ENCODE measurements around the gene MED31. TPM values are rescaled to one million over a fixed set of nuclear protein-coding genes. Genes with fewer than 3 reads are reported as not detected.

Gene MED31
- total and polyA plus RNA-seq, 2 of the 13 experiments (the other 11 are each of a cell fraction or from before 2014, with no cell fraction given): 19.0 to 20.9 TPM

GRCh38 chr17:6640536-6641246, 10.7 kb downstream of the MED31 start, which contains the start of the genes KIAA0753 and TXNDC17 (continued):
- TF ChIP-seq IKZF5 (CRISPR knock-in tag; IDR thresholded peaks at IDR 0.05): peak; percentile 84
- TF ChIP-seq ZNF747 (CRISPR knock-in tag; IDR thresholded peaks at IDR 0.05; ENCODE audit: borderline replicate concordance): no peak
- TF ChIP-seq, protein P1, sequence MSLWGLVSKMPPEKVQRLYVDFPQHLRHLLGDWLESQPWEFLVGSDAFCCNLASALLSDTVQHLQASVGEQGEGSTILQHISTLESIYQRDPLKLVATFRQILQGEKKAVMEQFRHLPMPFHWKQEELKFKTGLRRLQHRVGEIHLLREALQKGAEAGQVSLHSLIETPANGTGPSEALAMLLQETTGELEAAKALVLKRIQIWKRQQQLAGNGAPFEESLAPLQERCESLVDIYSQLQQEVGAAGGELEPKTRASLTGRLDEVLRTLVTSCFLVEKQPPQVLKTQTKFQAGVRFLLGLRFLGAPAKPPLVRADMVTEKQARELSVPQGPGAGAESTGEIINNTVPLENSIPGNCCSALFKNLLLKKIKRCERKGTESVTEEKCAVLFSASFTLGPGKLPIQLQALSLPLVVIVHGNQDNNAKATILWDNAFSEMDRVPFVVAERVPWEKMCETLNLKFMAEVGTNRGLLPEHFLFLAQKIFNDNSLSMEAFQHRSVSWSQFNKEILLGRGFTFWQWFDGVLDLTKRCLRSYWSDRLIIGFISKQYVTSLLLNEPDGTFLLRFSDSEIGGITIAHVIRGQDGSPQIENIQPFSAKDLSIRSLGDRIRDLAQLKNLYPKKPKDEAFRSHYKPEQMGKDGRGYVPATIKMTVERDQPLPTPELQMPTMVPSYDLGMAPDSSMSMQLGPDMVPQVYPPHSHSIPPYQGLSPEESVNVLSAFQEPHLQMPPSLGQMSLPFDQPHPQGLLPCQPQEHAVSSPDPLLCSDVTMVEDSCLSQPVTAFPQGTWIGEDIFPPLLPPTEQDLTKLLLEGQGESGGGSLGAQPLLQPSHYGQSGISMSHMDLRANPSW (CRISPR knock-in tag; IDR thresholded peaks at IDR 0.05; ENCODE audit: borderline replicate concordance): peak; percentile 66; the same call in 1 of the 2 replicates
- TF ChIP-seq CENPBD1 (CRISPR knock-in tag; IDR thresholded peaks at IDR 0.05; ENCODE audit: borderline replicate concordance, low read depth): no peak
- no peak for TF ChIP-seq ZNF629 (CRISPR knock-in tag; conservative IDR thresholded peaks at IDR 0.05)
- TF ChIP-seq, protein P2, sequence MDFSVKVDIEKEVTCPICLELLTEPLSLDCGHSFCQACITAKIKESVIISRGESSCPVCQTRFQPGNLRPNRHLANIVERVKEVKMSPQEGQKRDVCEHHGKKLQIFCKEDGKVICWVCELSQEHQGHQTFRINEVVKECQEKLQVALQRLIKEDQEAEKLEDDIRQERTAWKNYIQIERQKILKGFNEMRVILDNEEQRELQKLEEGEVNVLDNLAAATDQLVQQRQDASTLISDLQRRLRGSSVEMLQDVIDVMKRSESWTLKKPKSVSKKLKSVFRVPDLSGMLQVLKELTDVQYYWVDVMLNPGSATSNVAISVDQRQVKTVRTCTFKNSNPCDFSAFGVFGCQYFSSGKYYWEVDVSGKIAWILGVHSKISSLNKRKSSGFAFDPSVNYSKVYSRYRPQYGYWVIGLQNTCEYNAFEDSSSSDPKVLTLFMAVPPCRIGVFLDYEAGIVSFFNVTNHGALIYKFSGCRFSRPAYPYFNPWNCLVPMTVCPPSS (IDR thresholded peaks at IDR 0.05): no peak
- no peak for TF ChIP-seq SP140L (CRISPR knock-in tag; IDR thresholded peaks at IDR 0.05; ENCODE audit: borderline replicate concordance)
- peak; percentile 78; the same call in 1 of the 2 replicates for TF ChIP-seq NFATC3 (CRISPR knock-in tag; IDR thresholded peaks at IDR 0.05)
- no peak for TF ChIP-seq CBX2 (IDR thresholded peaks at IDR 0.05; ENCODE audit: low read depth, low read length)
- TF ChIP-seq CBX2 (CRISPR knock-in tag; IDR thresholded peaks at IDR 0.05; ENCODE audit: low read depth): peak; percentile 71; the same call in 1 of the 2 replicates
- no peak for TF ChIP-seq ZNF841 (CRISPR knock-in tag; IDR thresholded peaks at IDR 0.05; ENCODE audit: borderline replicate concordance)
- 0 out of 2 replicates have a peak, but pooled peaks have one; percentile 28 for TF ChIP-seq ZNF205 (CRISPR knock-in tag; IDR thresholded peaks at IDR 0.05)
- TF ChIP-seq NR3C1 (CRISPR knock-in tag; IDR thresholded peaks at IDR 0.05): no peak
- no peak for TF ChIP-seq ZNF207 (IDR thresholded peaks at IDR 0.05; ENCODE audit: borderline replicate concordance)
- TF ChIP-seq SAFB2 (CRISPR knock-in tag; IDR thresholded peaks at IDR 0.05; ENCODE audit: borderline replicate concordance, low read depth): no peak
- TF ChIP-seq ATF1 (CRISPR knock-in tag; IDR thresholded peaks at IDR 0.05): no peak
- no peak; the same call in none of the 2 replicates for TF ChIP-seq HOXA5 (CRISPR knock-in tag; IDR thresholded peaks at IDR 0.05)
- TF ChIP-seq, protein P3, sequence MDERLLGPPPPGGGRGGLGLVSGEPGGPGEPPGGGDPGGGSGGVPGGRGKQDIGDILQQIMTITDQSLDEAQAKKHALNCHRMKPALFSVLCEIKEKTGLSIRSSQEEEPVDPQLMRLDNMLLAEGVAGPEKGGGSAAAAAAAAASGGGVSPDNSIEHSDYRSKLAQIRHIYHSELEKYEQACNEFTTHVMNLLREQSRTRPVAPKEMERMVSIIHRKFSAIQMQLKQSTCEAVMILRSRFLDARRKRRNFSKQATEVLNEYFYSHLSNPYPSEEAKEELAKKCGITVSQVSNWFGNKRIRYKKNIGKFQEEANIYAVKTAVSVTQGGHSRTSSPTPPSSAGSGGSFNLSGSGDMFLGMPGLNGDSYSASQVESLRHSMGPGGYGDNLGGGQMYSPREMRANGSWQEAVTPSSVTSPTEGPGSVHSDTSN (CRISPR knock-in tag; IDR thresholded peaks at IDR 0.05): no peak
- TF ChIP-seq CHD4 (IDR thresholded peaks at IDR 0.05; ENCODE audit: borderline replicate concordance, low read length): no peak
- peak; percentile 66; the same call in 1 of the 2 replicates for TF ChIP-seq ZNF264 (CRISPR knock-in tag; IDR thresholded peaks at IDR 0.05)

Data from HepG2 (cell line).